GM13976 (cell line): ENCODE measurements around the gene GLYATL1.

Experiments used
- DNase-seq: peaks from one replicate; pipeline ENCODE4 v3.0.0; 2012; ENCODE audit warnings: low spot score
- CTCF ChIP-seq: IDR thresholded peaks from 2 replicates; pipeline ENCODE4 v1.5.1; 2012; ENCODE audit warnings: borderline replicate concordance, mild to moderate bottlenecking; ENCODE audit not compliant: insufficient read depth; ENCODE audit errors: extremely low read depth, missing control alignments, control extremely low read depth
- in situ Hi-C: fragments of 300-500 bp; cut with MboI; formaldehyde crosslinking; loops from one replicate; pipeline ENCODE4 v1.12.0; 2022; ENCODE audit warnings: low sequenced_read_pairs, mixed read lengths, inconsistent platforms; ENCODE audit not compliant: unreplicated experiment

The GLYATL1 gene

GRCh38 chr11:58905721-58906547 is 33.4 kb upstream of the GLYATL1 start:
- DNase-seq: no peak
- no peak for TF ChIP-seq CTCF
- in situ Hi-C loops: no loop called here

- TF ChIP-seq CTCF: no peak
- in situ Hi-C loops: no loop called here
- DNase-seq: no peak
Measured at GRCh38 chr11:58907780-58908179, 31.5 kb upstream of the GLYATL1 start.

- no peak for DNase-seq
- TF ChIP-seq CTCF: no peak
- in situ Hi-C loops: no loop called here
Measured at GRCh38 chr11:58912124-58912523, 27.2 kb upstream of the GLYATL1 start.

- in situ Hi-C loops: no loop called here
- DNase-seq: no peak
- no peak for TF ChIP-seq CTCF
Measured at GRCh38 chr11:58913685-58914084, 25.6 kb upstream of the GLYATL1 start.

GRCh38 chr11:58914821-58915543 is 24.3 kb upstream of the GLYATL1 start:
- TF ChIP-seq CTCF: no peak
- in situ Hi-C loops: no loop called here
- DNase-seq: no peak

GRCh38 chr11:58916637-58917036 is 22.7 kb upstream of the GLYATL1 start:
- in situ Hi-C loops: no loop called here
- TF ChIP-seq CTCF: no peak
- DNase-seq: no peak
